Bronchial epithelial cell (primary cell): Measurements from ENCODE around the gene KIAA1671. TPM values are rescaled to one million over a fixed set of nuclear protein-coding genes. Genes with fewer than 3 reads are reported as not detected.

Source experiments
- DNase-seq: peaks from one replicate; pipeline ENCODE4 v3.0.0-alpha.2; 2010; ENCODE audit warnings: low read depth
- FAIRE-seq: peaks from 2 replicates; lab custom pipeline; 2011; peaks lifted over from hg19 to GRCh38; lab: Jason Lieb, UNC
- H3K27me3 ChIP-seq: 2 replicates; pipeline ENCODE4 v1.5.1; 2011; ENCODE audit warnings: low read length; ENCODE audit not compliant: control insufficient read depth, insufficient read depth
- H3K36me3 ChIP-seq: 2 replicates; pipeline ENCODE4 v1.5.1; 2011; ENCODE audit warnings: low read length; ENCODE audit not compliant: control insufficient read depth, insufficient read depth
- H3K4me3 ChIP-seq: 2 replicates; pipeline ENCODE4 v1.5.1; 2011; ENCODE audit warnings: mild to moderate bottlenecking, low read depth, low read length, control low read depth
- CTCF ChIP-seq: IDR thresholded peaks from 2 replicates; pipeline ENCODE4 v1.5.1; 2011; ENCODE audit warnings: mild to moderate bottlenecking, moderate library complexity, low read length, control low read depth, inconsistent platforms; ENCODE audit not compliant: insufficient read depth, severe bottlenecking
- total RNA-seq: library from RNA; depleted of rRNA; stranded (reverse); fragments of >200 nt; gene quantifications from 2 replicates; pipeline ENCODE4 v1.2.1, GENCODE V29; 2014

Gene KIAA1671
- total RNA-seq, 1 donor from 2014 or later: 14.7 TPM

- peaks cover 7% of the 10 kb centered on the region for H3K36me3 ChIP-seq
- no peak for TF ChIP-seq CTCF
- DNase-seq: no peak
- no peak overlapping the region for H3K4me3 ChIP-seq
- H3K27me3 ChIP-seq: no peaks in the 10 kb centered on the region
- no peak for FAIRE-seq
Observed at GRCh38 chr22:25059438-25059837, 106.9 kb downstream of the KIAA1671 start.

- Histone ChIP-seq H3K4me3 (no peak overlapping the region), H3K27me3 (no peaks in the 10 kb centered on the region), H3K36me3 (peaks cover 6% of the 10 kb centered on the region)
- DNase-seq (no peak), FAIRE-seq (no peak)
- peak; percentile 48 for TF ChIP-seq CTCF
Observed at GRCh38 chr22:25060522-25061071, 108.1 kb downstream of the KIAA1671 start.

GRCh38 chr22:25061134-25061533, 108.6 kb downstream of the KIAA1671 start:
- Histone ChIP-seq H3K4me3 (no peak overlapping the region), H3K36me3 (peaks cover 6% of the 10 kb centered on the region), H3K27me3 (no peaks in the 10 kb centered on the region)
- DNase-seq (no peak), FAIRE-seq (no peak)
- no peak for TF ChIP-seq CTCF

- Histone ChIP-seq H3K36me3 (peaks cover 8% of the 10 kb centered on the region), H3K27me3 (no peaks in the 10 kb centered on the region), H3K4me3 (no peak overlapping the region)
- FAIRE-seq (no peak), DNase-seq (peak; percentile 63)
- no peak for TF ChIP-seq CTCF
Observed at GRCh38 chr22:25061605-25062376, 109.3 kb downstream of the KIAA1671 start.

- DNase-seq: no peak
- Histone ChIP-seq H3K27me3 (no peaks in the 10 kb centered on the region), H3K36me3 (peaks cover 8% of the 10 kb centered on the region), H3K4me3 (no peak overlapping the region)
- TF ChIP-seq CTCF: no peak
- FAIRE-seq: no peak
Observed at GRCh38 chr22:25062386-25063085, 110.0 kb downstream of the KIAA1671 start.
